GM12878 (cell line): ENCODE measurements around the gene SLC35G6. TPM values are rescaled to one million over a fixed set of nuclear protein-coding genes. Genes with fewer than 3 reads are reported as not detected.
A peak's percentile ranks its signal among the peaks of the same experiment; 100 is the strongest.

Experiments used
- ATAC-seq: fragments of 200-7000 bp; cut with Tn5 transposase; 3 replicates; pipeline ENCODE4 v1.9.1; 2020; ENCODE audit warnings: mild to moderate bottlenecking, moderate library complexity
- BruUV-seq: library from RNA; stranded (reverse); fragments of 400-500 nt; replicated peaks from 2 replicates; lab custom pipeline; 2021; lab: Mats Ljungman, UMichigan
- CTCF ChIA-PET: fragments of 300-600 bp; sonication (Branson Sonifier 250); formaldehyde crosslinking; extraction: SDS; loops from one replicate; lab custom pipeline; 2021; ENCODE audit warnings: inconsistent platforms; lab: Yijun Ruan, JAX
- POLR2A ChIA-PET: fragments of 350-600 bp; formaldehyde crosslinking; extraction: SDS; loops from one replicate; lab custom pipeline; 2021; ENCODE audit warnings: inconsistent platforms; lab: Charles Lee
- RAD21 ChIA-PET: fragments of 300-600 bp; sonication (Branson Sonifier 250); formaldehyde crosslinking; loops from one replicate; lab custom pipeline; 2023; ENCODE audit warnings: antibody characterized with exemption; ENCODE audit not compliant: unreplicated experiment; lab: Charles Lee
- SMC1A ChIA-PET: fragments of 300-600 bp; sonication (Branson Sonifier 250); formaldehyde crosslinking; loops from one replicate; lab custom pipeline; 2023; ENCODE audit not compliant: unreplicated experiment, uncharacterized antibody; lab: Charles Lee
- DNase-seq: peaks from one replicate; pipeline ENCODE4 v3.0.0-alpha.2; 2011; ENCODE audit warnings: low read depth, low spot score
- FAIRE-seq: peaks from 3 replicates; lab custom pipeline; 2011; peaks lifted over from hg19 to GRCh38; lab: Jason Lieb, UNC
- H2AFZ ChIP-seq: 2 replicates; pipeline ENCODE4 v1.6.0; 2011; ENCODE audit warnings: low read depth, low read length, control low read depth; ENCODE audit not compliant: control insufficient read depth
- H3K27ac ChIP-seq: 2 replicates; pipeline ENCODE4 v1.5.1; 2011; ENCODE audit warnings: control low read depth; ENCODE audit not compliant: control insufficient read depth, insufficient read depth
- H3K27me3 ChIP-seq, 2 experiments: replicated peaks in 1 of 2; 2 replicates each; pipeline versions ENCODE4 v1.6.0 to v1.6.1; 2011; ENCODE audit warnings: low read length in 1 of 2; ENCODE audit not compliant: control insufficient read depth in 2 of 2, insufficient read depth in 2 of 2
- H3K36me3 ChIP-seq, 2 experiments: 2 replicates each; pipeline ENCODE4 v1.5.1; 2011; ENCODE audit warnings: low read length in 1 of 2; ENCODE audit not compliant: control insufficient read depth in 2 of 2, insufficient read depth in 2 of 2
- H3K4me1 ChIP-seq: 2 replicates; pipeline ENCODE4 v1.6.1; 2011; ENCODE audit warnings: mild to moderate bottlenecking, low read length, moderate library complexity, mixed read lengths; ENCODE audit not compliant: control insufficient read depth, insufficient read depth
- H3K4me2 ChIP-seq: 2 replicates; pipeline ENCODE4 v1.6.0; 2011; ENCODE audit warnings: control low read depth; ENCODE audit not compliant: control insufficient read depth, insufficient read depth
- H3K4me3 ChIP-seq: fragments of 200-600 bp; sonication (generic); 2 replicates; pipeline ENCODE4 v1.5.1; 2016
- H3K79me2 ChIP-seq: 2 replicates; pipeline ENCODE4 v1.6.0; 2011; ENCODE audit warnings: low read length; ENCODE audit not compliant: control insufficient read depth, insufficient read depth
- H3K9ac ChIP-seq: 2 replicates; pipeline ENCODE4 v1.8.0; 2011; ENCODE audit warnings: low read length, control low read depth, mixed read lengths; ENCODE audit not compliant: control insufficient read depth, insufficient read depth
- H3K9me3 ChIP-seq: replicated peaks from 3 replicates; pipeline ENCODE4 v1.5.1; 2011; ENCODE audit warnings: mild to moderate bottlenecking, low read length; ENCODE audit not compliant: control insufficient read depth, insufficient read depth
- H4K20me1 ChIP-seq: 2 replicates; pipeline ENCODE4 v1.6.0; 2011; ENCODE audit not compliant: control insufficient read depth, insufficient read depth
- FOXM1 ChIP-seq: IDR thresholded peaks from 2 replicates; pipeline ENCODE4 v1.6.1; 2012; ENCODE audit warnings: low read depth, mild to moderate bottlenecking, inconsistent platforms, low read length, moderate library complexity
- HDGF ChIP-seq: fragments of 450-650 bp; IDR thresholded peaks from 2 replicates; pipeline ENCODE4 v1.6.1; 2016; ENCODE audit warnings: antibody characterized with exemption
- IKZF1 ChIP-seq: fragments of 450-650 bp; conservative IDR thresholded peaks from 2 replicates; pipeline ENCODE4 v1.6.1; 2017; ENCODE audit warnings: antibody characterized with exemption, mild to moderate bottlenecking
- SPI1 ChIP-seq: IDR thresholded peaks from 2 replicates; pipeline ENCODE4 v1.6.1; 2011; ENCODE audit warnings: low read depth, mild to moderate bottlenecking, low read length, moderate library complexity, borderline replicate concordance; ENCODE audit not compliant: insufficient read depth
- TCF3 ChIP-seq: IDR thresholded peaks from 2 replicates; pipeline ENCODE4 v1.6.1; 2012; ENCODE audit warnings: low read depth, mild to moderate bottlenecking, low read length, borderline replicate concordance; ENCODE audit not compliant: insufficient read depth
- YY1 ChIP-seq: IDR thresholded peaks from 2 replicates; pipeline ENCODE4 v1.6.1; 2011; ENCODE audit warnings: low read depth, mild to moderate bottlenecking, low read length
- WGBS: methylation state at CpG from one replicate; pipeline ENCODE4 v1.1.6; 2016; ENCODE audit warnings: low lambda C conversion rate; ENCODE audit not compliant: insufficient replicate concordance, insufficient coverage; ENCODE audit errors: missing lambda C conversion rate; 5-methylcytosine and 5-hydroxymethylcytosine counted together
- in situ Hi-C: fragments of 300-500 bp; cut with MboI; formaldehyde crosslinking; loops from 9 replicates; pipeline ENCODE4 v1.14.3; 2018; ENCODE audit warnings: mixed read lengths
- intact Hi-C: fragments of 100-400 bp; cut with micrococcal nuclease; formaldehyde crosslinking; loops from one replicate; pipeline ENCODE4 v1.14.2; 2022; ENCODE audit not compliant: unreplicated experiment
- polyA plus RNA-seq, 11 experiments: library from polyadenylated mRNA; depleted of rRNA in 4 of 11; unstranded in 6 of 11; stranded (reverse) in 5 of 11; fragments of >200 nt; fragmentation: Nextera tagmentation in 4 of 11; fragmentation: Illumina TruSeq in 1 of 11; extraction: Ambion mirVana in 4 of 11; extraction: Trizol in 1 of 11; gene quantifications; 1 replicate in 1 of 11; 2 replicates in 10 of 11; pipeline versions ENCODE4 v1.2.1 to v1.2.3, GENCODE V29; 2011 to 2016; ENCODE audit warnings: inconsistent platforms in 2 of 11, missing spikeins in 2 of 11, low read depth in 1 of 11
- total RNA-seq, 4 experiments: library from RNA; depleted of rRNA in 3 of 4; stranded (reverse); fragments of >200 nt in 3 of 4; fragmentation: Illumina TruSeq in 1 of 4; extraction: Trizol in 1 of 4; gene quantifications; 2 replicates each; pipeline versions ENCODE4 v1.2.1 to v1.2.3, GENCODE V29; 2013 to 2021
- TF ChIP-seq, protein P1 (sequence below): fragments of 450-650 bp; IDR thresholded peaks from 2 replicates; pipeline ENCODE4 v1.6.1; 2016; ENCODE audit warnings: mild to moderate bottlenecking
- TF ChIP-seq, protein P2 (sequence below): fragments of 450-650 bp; conservative IDR thresholded peaks from 2 replicates; pipeline ENCODE4 v1.6.1; 2017; ENCODE audit warnings: mild to moderate bottlenecking, moderate library complexity
- TF ChIP-seq, protein P3 (sequence below): fragments of 450-650 bp; IDR thresholded peaks from 2 replicates; pipeline ENCODE4 v1.6.1; 2016; ENCODE audit warnings: mild to moderate bottlenecking
- TF ChIP-seq, protein P4 (sequence below): fragments of 450-650 bp; IDR thresholded peaks from 2 replicates; pipeline ENCODE4 v1.6.1; 2016; ENCODE audit warnings: mild to moderate bottlenecking, moderate library complexity, borderline replicate concordance

The SLC35G6 gene
- total and polyA plus RNA-seq, 10 of the 15 experiments (the other 5 are each of a cell fraction or from before 2014, with no cell fraction given), result 0.20 TPM; not detected in 9

DNA sequence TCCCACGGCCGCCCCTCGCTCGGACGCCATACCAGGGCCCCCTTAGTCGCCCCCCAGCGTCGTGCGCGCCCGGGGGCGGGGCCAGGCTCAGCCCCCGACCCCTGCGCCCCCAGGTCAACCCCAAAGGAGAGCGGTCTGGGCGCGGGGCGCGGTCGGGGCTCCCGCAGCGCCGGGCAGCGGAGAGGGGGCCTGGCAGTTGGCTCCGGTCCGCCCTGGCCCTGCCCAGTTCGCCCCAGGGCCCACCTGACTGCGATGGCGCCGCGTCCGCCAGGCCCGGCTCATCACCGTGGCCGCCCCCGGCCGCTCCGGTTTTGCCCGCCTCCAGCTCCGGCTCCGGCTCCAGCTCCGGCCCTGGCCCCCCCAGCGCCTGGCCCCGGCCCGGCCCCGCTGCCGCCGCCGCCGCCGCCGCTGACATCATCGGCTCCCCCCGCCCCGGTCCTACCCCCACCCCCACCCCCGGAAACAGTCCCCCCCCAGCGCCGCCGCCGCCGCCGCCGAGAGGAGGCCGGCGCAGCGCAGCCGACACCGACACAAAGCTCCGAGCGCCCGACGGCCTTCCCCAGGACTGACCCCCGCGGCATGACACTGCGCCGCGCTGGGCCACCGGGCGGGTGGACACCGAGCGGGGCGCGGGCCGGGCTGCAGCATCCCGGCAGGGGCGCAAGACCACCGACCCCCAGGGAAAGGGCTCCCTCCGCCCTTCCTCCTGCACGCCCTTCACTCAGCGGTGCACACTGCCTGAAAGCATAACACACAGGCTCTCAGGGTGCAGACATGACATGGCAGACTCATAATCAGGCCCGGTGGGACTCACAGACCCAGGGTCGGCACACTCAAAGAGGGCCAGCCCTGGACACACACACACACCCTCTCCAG lies 1.8 kb upstream of the SLC35G6 start, which contains the start of gene ZBTB4 (continued):
- TF ChIP-seq, protein P1, sequence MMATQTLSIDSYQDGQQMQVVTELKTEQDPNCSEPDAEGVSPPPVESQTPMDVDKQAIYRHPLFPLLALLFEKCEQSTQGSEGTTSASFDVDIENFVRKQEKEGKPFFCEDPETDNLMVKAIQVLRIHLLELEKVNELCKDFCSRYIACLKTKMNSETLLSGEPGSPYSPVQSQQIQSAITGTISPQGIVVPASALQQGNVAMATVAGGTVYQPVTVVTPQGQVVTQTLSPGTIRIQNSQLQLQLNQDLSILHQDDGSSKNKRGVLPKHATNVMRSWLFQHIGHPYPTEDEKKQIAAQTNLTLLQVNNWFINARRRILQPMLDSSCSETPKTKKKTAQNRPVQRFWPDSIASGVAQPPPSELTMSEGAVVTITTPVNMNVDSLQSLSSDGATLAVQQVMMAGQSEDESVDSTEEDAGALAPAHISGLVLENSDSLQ, result 0 out of 2 replicates have a peak, but pooled peaks have one; percentile 42
- TF ChIP-seq, protein P2, sequence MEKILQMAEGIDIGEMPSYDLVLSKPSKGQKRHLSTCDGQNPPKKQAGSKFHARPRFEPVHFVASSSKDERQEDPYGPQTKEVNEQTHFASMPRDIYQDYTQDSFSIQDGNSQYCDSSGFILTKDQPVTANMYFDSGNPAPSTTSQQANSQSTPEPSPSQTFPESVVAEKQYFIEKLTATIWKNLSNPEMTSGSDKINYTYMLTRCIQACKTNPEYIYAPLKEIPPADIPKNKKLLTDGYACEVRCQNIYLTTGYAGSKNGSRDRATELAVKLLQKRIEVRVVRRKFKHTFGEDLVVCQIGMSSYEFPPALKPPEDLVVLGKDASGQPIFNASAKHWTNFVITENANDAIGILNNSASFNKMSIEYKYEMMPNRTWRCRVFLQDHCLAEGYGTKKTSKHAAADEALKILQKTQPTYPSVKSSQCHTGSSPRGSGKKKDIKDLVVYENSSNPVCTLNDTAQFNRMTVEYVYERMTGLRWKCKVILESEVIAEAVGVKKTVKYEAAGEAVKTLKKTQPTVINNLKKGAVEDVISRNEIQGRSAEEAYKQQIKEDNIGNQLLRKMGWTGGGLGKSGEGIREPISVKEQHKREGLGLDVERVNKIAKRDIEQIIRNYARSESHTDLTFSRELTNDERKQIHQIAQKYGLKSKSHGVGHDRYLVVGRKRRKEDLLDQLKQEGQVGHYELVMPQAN, result peak; percentile 44
- TF ChIP-seq YY1 (peak; percentile 42), TCF3 (no peak)
- TF ChIP-seq, all 136 proteins: peak for 17

DNA sequence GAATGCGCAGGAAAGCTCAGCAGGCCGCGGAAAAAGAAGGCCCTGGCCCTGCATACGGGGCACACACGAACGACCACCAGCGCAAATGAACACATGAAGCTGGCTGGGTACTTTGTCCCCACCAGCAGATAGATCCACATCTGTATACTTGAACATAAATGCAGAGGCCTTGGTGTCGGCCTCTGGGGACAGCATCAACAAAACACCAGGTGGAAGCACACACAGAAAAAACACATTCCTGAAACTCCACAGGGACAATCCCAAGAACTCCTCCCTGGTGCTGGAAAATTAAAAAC lies 1.2 kb upstream of the SLC35G6 start:
- FAIRE-seq (no peak), DNase-seq (no peak), ATAC-seq (no peak)
- Histone ChIP-seq H3K4me2 (peak overlapping the region; percentile 97), H3K9me3 (no peaks in the 10 kb centered on the region), H3K4me3 (peak overlapping the region; percentile 70), H3K9ac (peak overlapping the region; percentile 79), H3K79me2 (peaks cover 36% of the 10 kb centered on the region), H2AFZ (peak overlapping the region; percentile 57), H4K20me1 (peaks cover 2% of the 10 kb centered on the region; the same call in 1 of the 2 replicates), H3K27ac (peak overlapping the region; percentile 30; the same call in 1 of the 2 replicates), H3K4me1 (peaks cover 11% of the 10 kb centered on the region), H3K27me3 (no peaks in the 10 kb centered on the region), H3K36me3 (no peaks in the 10 kb centered on the region)
- no TSS peak for BruUV-seq
- ChIA-PET SMC1A (interaction anchor here (0.8 to 2.6 kb wide), 4 partner anchors 25 to 124 kb away, joined by 3 to 8 read pairs (median 3); no protein-coding TSS in a partner anchor), POLR2A (interaction anchor here (0.8 to 3.2 kb wide), 8 partner anchors 8 to 81 kb away, joined by 3 to 18 read pairs (median 4); partner anchors contain the start of genes SENP3 and TMEM102), RAD21 (interaction anchor here (0.9 to 2.2 kb wide), 6 partner anchors 34 to 150 kb away, joined by 3 to 19 read pairs (median 4); partner anchors contain the start of gene TMEM102), CTCF (interaction anchor here (2.4 to 6.2 kb wide), 2 partner anchors 43 to 81 kb away, joined by 7 to 17 read pairs; partner anchors contain the start of gene SENP3)
- 6% methylated on average over 8 of the region's 8 CpGs for WGBS
- intact Hi-C loops, result loop anchor here (10.0 kb wide), 1 partner anchor 205 kb away; the partner anchor contains the start of genes TP53 and WRAP53
- in situ Hi-C loops, result no loop called here
- TF ChIP-seq HDGF (0 out of 2 replicates have a peak, but pooled peaks have one; percentile 68), SPI1 (no peak), IKZF1 (0 out of 2 replicates have a peak, but pooled peaks have one; percentile 32), YY1 (no peak), FOXM1 (no peak)
- TF ChIP-seq, protein P3, sequence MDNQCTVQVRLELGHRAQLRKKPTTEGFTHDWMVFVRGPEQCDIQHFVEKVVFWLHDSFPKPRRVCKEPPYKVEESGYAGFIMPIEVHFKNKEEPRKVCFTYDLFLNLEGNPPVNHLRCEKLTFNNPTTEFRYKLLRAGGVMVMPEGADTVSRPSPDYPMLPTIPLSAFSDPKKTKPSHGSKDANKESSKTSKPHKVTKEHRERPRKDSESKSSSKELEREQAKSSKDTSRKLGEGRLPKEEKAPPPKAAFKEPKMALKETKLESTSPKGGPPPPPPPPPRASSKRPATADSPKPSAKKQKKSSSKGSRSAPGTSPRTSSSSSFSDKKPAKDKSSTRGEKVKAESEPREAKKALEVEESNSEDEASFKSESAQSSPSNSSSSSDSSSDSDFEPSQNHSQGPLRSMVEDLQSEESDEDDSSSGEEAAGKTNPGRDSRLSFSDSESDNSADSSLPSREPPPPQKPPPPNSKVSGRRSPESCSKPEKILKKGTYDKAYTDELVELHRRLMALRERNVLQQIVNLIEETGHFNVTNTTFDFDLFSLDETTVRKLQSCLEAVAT, result 0 out of 2 replicates have a peak, but pooled peaks have one; percentile 32
- TF ChIP-seq, protein P4, sequence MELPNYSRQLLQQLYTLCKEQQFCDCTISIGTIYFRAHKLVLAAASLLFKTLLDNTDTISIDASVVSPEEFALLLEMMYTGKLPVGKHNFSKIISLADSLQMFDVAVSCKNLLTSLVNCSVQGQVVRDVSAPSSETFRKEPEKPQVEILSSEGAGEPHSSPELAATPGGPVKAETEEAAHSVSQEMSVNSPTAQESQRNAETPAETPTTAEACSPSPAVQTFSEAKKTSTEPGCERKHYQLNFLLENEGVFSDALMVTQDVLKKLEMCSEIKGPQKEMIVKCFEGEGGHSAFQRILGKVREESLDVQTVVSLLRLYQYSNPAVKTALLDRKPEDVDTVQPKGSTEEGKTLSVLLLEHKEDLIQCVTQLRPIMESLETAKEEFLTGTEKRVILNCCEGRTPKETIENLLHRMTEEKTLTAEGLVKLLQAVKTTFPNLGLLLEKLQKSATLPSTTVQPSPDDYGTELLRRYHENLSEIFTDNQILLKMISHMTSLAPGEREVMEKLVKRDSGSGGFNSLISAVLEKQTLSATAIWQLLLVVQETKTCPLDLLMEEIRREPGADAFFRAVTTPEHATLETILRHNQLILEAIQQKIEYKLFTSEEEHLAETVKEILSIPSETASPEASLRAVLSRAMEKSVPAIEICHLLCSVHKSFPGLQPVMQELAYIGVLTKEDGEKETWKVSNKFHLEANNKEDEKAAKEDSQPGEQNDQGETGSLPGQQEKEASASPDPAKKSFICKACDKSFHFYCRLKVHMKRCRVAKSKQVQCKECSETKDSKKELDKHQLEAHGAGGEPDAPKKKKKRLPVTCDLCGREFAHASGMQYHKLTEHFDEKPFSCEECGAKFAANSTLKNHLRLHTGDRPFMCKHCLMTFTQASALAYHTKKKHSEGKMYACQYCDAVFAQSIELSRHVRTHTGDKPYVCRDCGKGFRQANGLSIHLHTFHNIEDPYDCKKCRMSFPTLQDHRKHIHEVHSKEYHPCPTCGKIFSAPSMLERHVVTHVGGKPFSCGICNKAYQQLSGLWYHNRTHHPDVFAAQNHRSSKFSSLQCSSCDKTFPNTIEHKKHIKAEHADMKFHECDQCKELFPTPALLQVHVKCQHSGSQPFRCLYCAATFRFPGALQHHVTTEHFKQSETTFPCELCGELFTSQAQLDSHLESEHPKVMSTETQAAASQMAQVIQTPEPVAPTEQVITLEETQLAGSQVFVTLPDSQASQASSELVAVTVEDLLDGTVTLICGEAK, result peak; percentile 36; the same call in 1 of the 2 replicates
